T-helper 1 cell treated with Interleukin-12 subunit alpha and Interleukin-12 subunit beta and Interleukin-4 antibody, amounts not matched to agents 30 μg/mL and 1 μg/mL, for 36 hours (primary cell): ENCODE results near the gene CDT1.

Source experiments
- H3K27ac Mint-ChIP-seq: one replicate; pipeline ENCODE4 v1.8.0; 2021; ENCODE audit warnings: mild to moderate bottlenecking, mixed read lengths
- H3K27me3 Mint-ChIP-seq: one replicate; pipeline ENCODE4 v1.8.0; 2021; ENCODE audit warnings: low read depth, mixed read lengths
- H3K36me3 Mint-ChIP-seq: one replicate; pipeline ENCODE4 v1.8.0; 2021; ENCODE audit warnings: low read depth, mixed read lengths
- H3K4me1 Mint-ChIP-seq: one replicate; pipeline ENCODE4 v1.8.0; 2021; ENCODE audit warnings: low read depth, mixed read lengths
- H3K4me3 Mint-ChIP-seq: one replicate; pipeline ENCODE4 v1.8.0; 2021; ENCODE audit warnings: mild to moderate bottlenecking, moderate library complexity, mixed read lengths
- H3K9me3 Mint-ChIP-seq: one replicate; pipeline ENCODE4 v1.8.0; 2021; ENCODE audit warnings: mixed read lengths

Gene CDT1

GRCh38 chr16:88800277-88800592 lies 3.4 kb upstream of the CDT1 start:
- H3K27me3 Mint-ChIP-seq, result no peaks in the 10 kb centered on the region
- peaks cover 2% of the 10 kb centered on the region for H3K36me3 Mint-ChIP-seq
- H3K9me3 Mint-ChIP-seq, result no peaks in the 10 kb centered on the region
- H3K4me1 Mint-ChIP-seq, result peaks cover 13% of the 10 kb centered on the region
- peak overlapping the region; percentile 26 for H3K4me3 Mint-ChIP-seq
- peak overlapping the region; percentile 17 for H3K27ac Mint-ChIP-seq

GRCh38 chr16:88804173-88804551 lies 573 bp downstream of the CDT1 start:
- H3K4me1 Mint-ChIP-seq, result peaks cover 12% of the 10 kb centered on the region
- no peaks in the 10 kb centered on the region for H3K9me3 Mint-ChIP-seq

GRCh38 chr16:88804552-88805339 lies 1.2 kb downstream of the CDT1 start:
- H3K27me3 Mint-ChIP-seq, result no peaks in the 10 kb centered on the region
- H3K4me1 Mint-ChIP-seq, result peaks cover 16% of the 10 kb centered on the region
- H3K36me3 Mint-ChIP-seq, result peaks cover 9% of the 10 kb centered on the region
- H3K4me3 Mint-ChIP-seq, result peak overlapping the region; percentile 74
- no peaks in the 10 kb centered on the region for H3K9me3 Mint-ChIP-seq
- H3K27ac Mint-ChIP-seq, result peak overlapping the region; percentile 26

More at GRCh38 chr16:88804173-88804551, 573 bp downstream of the CDT1 start:
- Mint-ChIP-seq H3K36me3 (peaks cover 9% of the 10 kb centered on the region), H3K27ac (peak overlapping the region; percentile 26), H3K4me3 (peak overlapping the region; percentile 74), H3K27me3 (no peaks in the 10 kb centered on the region)

GRCh38 chr16:88805340-88805715 lies 1.7 kb downstream of the CDT1 start:
- Mint-ChIP-seq H3K27ac (no peak overlapping the region), H3K9me3 (no peaks in the 10 kb centered on the region), H3K4me1 (peaks cover 14% of the 10 kb centered on the region), H3K27me3 (no peaks in the 10 kb centered on the region), H3K4me3 (no peak overlapping the region), H3K36me3 (peaks cover 9% of the 10 kb centered on the region)

GRCh38 chr16:88805887-88806393 lies 2.4 kb downstream of the CDT1 start:
- H3K4me3 Mint-ChIP-seq, result no peak overlapping the region

GRCh38 chr16:88806491-88807111 lies 3.0 kb downstream of the CDT1 start:
- H3K4me1 Mint-ChIP-seq, result peaks cover 11% of the 10 kb centered on the region
- H3K27ac Mint-ChIP-seq, result no peak overlapping the region

More at GRCh38 chr16:88805887-88806393, 2.4 kb downstream of the CDT1 start:
- Mint-ChIP-seq H3K4me1 (peaks cover 11% of the 10 kb centered on the region), H3K36me3 (peaks cover 9% of the 10 kb centered on the region), H3K9me3 (no peaks in the 10 kb centered on the region), H3K27me3 (no peaks in the 10 kb centered on the region), H3K27ac (no peak overlapping the region)

GRCh38 chr16:88807142-88807625 lies 3.6 kb downstream of the CDT1 start:
- no peaks in the 10 kb centered on the region for H3K27me3 Mint-ChIP-seq
- H3K4me3 Mint-ChIP-seq, result no peak overlapping the region
- peaks cover 11% of the 10 kb centered on the region for H3K4me1 Mint-ChIP-seq
- H3K27ac Mint-ChIP-seq, result no peak overlapping the region
- peaks cover 9% of the 10 kb centered on the region for H3K36me3 Mint-ChIP-seq
- H3K9me3 Mint-ChIP-seq, result no peaks in the 10 kb centered on the region

More at GRCh38 chr16:88806491-88807111, 3.0 kb downstream of the CDT1 start:
- H3K4me3 Mint-ChIP-seq, result no peak overlapping the region
- H3K9me3 Mint-ChIP-seq, result no peaks in the 10 kb centered on the region
- H3K36me3 Mint-ChIP-seq, result peaks cover 9% of the 10 kb centered on the region
- H3K27me3 Mint-ChIP-seq, result no peaks in the 10 kb centered on the region

GRCh38 chr16:88807626-88808453 lies 4.3 kb downstream of the CDT1 start:
- Mint-ChIP-seq H3K36me3 (peaks cover 9% of the 10 kb centered on the region), H3K9me3 (no peaks in the 10 kb centered on the region), H3K4me1 (peaks cover 11% of the 10 kb centered on the region), H3K4me3 (peak overlapping the region; percentile 25), H3K27me3 (no peaks in the 10 kb centered on the region), H3K27ac (no peak overlapping the region)

- no peak overlapping the region for H3K27ac Mint-ChIP-seq
- H3K9me3 Mint-ChIP-seq, result no peaks in the 10 kb centered on the region
- H3K36me3 Mint-ChIP-seq, result peaks cover 9% of the 10 kb centered on the region
- no peaks in the 10 kb centered on the region for H3K27me3 Mint-ChIP-seq
- H3K4me1 Mint-ChIP-seq, result peaks cover 11% of the 10 kb centered on the region
- peak overlapping the region; percentile 14 for H3K4me3 Mint-ChIP-seq
Measured at GRCh38 chr16:88809068-88809675, 5.6 kb downstream of the CDT1 start.

- Mint-ChIP-seq H3K4me3 (peak overlapping the region; percentile 95), H3K4me1 (peaks cover 11% of the 10 kb centered on the region), H3K27ac (no peak overlapping the region)
Measured at GRCh38 chr16:88809676-88810165, 6.1 kb downstream of the CDT1 start.

GRCh38 chr16:88810166-88810911 lies 6.8 kb downstream of the CDT1 start:
- H3K4me3 Mint-ChIP-seq, result peak overlapping the region; percentile 95
- peak overlapping the region; percentile 91 for H3K27ac Mint-ChIP-seq
- no peaks in the 10 kb centered on the region for H3K27me3 Mint-ChIP-seq
- no peaks in the 10 kb centered on the region for H3K9me3 Mint-ChIP-seq
- peaks cover 9% of the 10 kb centered on the region for H3K36me3 Mint-ChIP-seq
- H3K4me1 Mint-ChIP-seq, result peaks cover 11% of the 10 kb centered on the region

More at GRCh38 chr16:88809676-88810165, 6.1 kb downstream of the CDT1 start:
- no peaks in the 10 kb centered on the region for H3K27me3 Mint-ChIP-seq
- H3K36me3 Mint-ChIP-seq, result peaks cover 9% of the 10 kb centered on the region
- H3K9me3 Mint-ChIP-seq, result no peaks in the 10 kb centered on the region

- H3K4me3 Mint-ChIP-seq, result peak overlapping the region; percentile 95
- no peaks in the 10 kb centered on the region for H3K9me3 Mint-ChIP-seq
- no peaks in the 10 kb centered on the region for H3K27me3 Mint-ChIP-seq
- H3K4me1 Mint-ChIP-seq, result peaks cover 11% of the 10 kb centered on the region
- H3K27ac Mint-ChIP-seq, result peak overlapping the region; percentile 91
- peaks cover 9% of the 10 kb centered on the region for H3K36me3 Mint-ChIP-seq
Measured at GRCh38 chr16:88810912-88811768, 7.6 kb downstream of the CDT1 start.
